CD4-positive, alpha-beta T cell (primary cell): ENCODE data around the gene AFG3L2. TPM values are rescaled to one million over a fixed set of nuclear protein-coding genes. Genes with fewer than 3 reads are reported as not detected.

ENCODE experiments used
- ATAC-seq: fragments of 200-7000 bp; cut with Tn5 transposase; one replicate; pipeline ENCODE4 v1.10.0; 2022; ENCODE audit warnings: mild to moderate bottlenecking; ENCODE audit not compliant: poor library complexity
- CTCF ChIA-PET: fragments of 350-600 bp; sonication (Branson Sonifier 250); formaldehyde crosslinking; loops from one replicate; lab custom pipeline; 2021; ENCODE audit warnings: antibody characterized with exemption, inconsistent platforms; lab: Charles Lee
- POLR2A ChIA-PET: fragments of 350-600 bp; sonication (Branson Sonifier 250); formaldehyde crosslinking; loops from one replicate; lab custom pipeline; 2021; ENCODE audit warnings: antibody characterized with exemption, inconsistent platforms; lab: Charles Lee
- DNase-seq, 14 experiments: peaks; one replicate each; pipeline ENCODE4 v3.0.0-alpha.2; 2013 to 2020; ENCODE audit warnings: mixed read lengths in 2 of 14
- H3K27ac ChIP-seq, 2 donors: one replicate each; pipeline versions ENCODE4 v1.5.1 to v1.7.0; 2013; ENCODE audit warnings: low read length in 2 of 2, low read depth in 1 of 2, mild to moderate bottlenecking in 1 of 2
- H3K27me3 ChIP-seq, 2 experiments: 1 replicate in 1 of 2; 2 replicates in 1 of 2; pipeline versions ENCODE4 v1.6.1 to v1.7.0; 2013; ENCODE audit warnings: low read length in 2 of 2, control low read depth in 1 of 2, mild to moderate bottlenecking in 1 of 2, moderate library complexity in 1 of 2; ENCODE audit not compliant: insufficient read depth in 2 of 2, control insufficient read depth in 1 of 2
- H3K36me3 ChIP-seq: one replicate; pipeline ENCODE4 v1.6.1; 2013; ENCODE audit warnings: low read length, control low read depth; ENCODE audit not compliant: insufficient read depth
- H3K4me1 ChIP-seq: one replicate; pipeline ENCODE4 v1.6.1; 2013; ENCODE audit warnings: low read length, control low read depth; ENCODE audit not compliant: insufficient read depth
- H3K4me3 ChIP-seq: one replicate; pipeline ENCODE4 v1.5.1; 2013; ENCODE audit warnings: mild to moderate bottlenecking, low read length, moderate library complexity
- H3K9me3 ChIP-seq, 2 experiments: 1 replicate in 1 of 2; 2 replicates in 1 of 2; pipeline versions ENCODE4 v1.6.1 to v1.7.0; 2013; ENCODE audit warnings: low read length in 2 of 2, mild to moderate bottlenecking in 2 of 2, control low read depth in 1 of 2, moderate library complexity in 1 of 2; ENCODE audit not compliant: control insufficient read depth in 1 of 2, insufficient read depth in 1 of 2
- H3K27ac Mint-ChIP-seq: one replicate; pipeline ENCODE4 v1.8.0; 2020; ENCODE audit warnings: mixed read lengths
- H3K27me3 Mint-ChIP-seq: one replicate; pipeline ENCODE4 v1.8.0; 2021; ENCODE audit warnings: mixed read lengths
- H3K36me3 Mint-ChIP-seq: one replicate; pipeline ENCODE4 v1.8.0; 2021; ENCODE audit warnings: low read depth, mixed read lengths
- H3K4me1 Mint-ChIP-seq: one replicate; pipeline ENCODE4 v1.8.0; 2021; ENCODE audit warnings: low read depth, mixed read lengths
- H3K4me3 Mint-ChIP-seq: one replicate; pipeline ENCODE4 v1.8.0; 2020; ENCODE audit warnings: mild to moderate bottlenecking, mixed read lengths
- H3K9me3 Mint-ChIP-seq: one replicate; pipeline ENCODE4 v1.8.0; 2020; ENCODE audit warnings: mixed read lengths
- intact Hi-C, 2 experiments: fragments of 100-400 bp; cut with DNase I in 1 of 2; cut with micrococcal nuclease in 1 of 2; formaldehyde crosslinking; loops; one replicate each; pipeline versions ENCODE4 v1.15.1 to v1.9.0; 2023 to 2025; cut with DNase I, micrococcal nuclease
- total RNA-seq, 174 experiments: library from RNA in 2 of 174; stranded (reverse) in 2 of 174; gene quantifications; one replicate each; pipeline ENCODE4 v1.2.3 and lab custom pipeline; 2021 to 2026
- TF ChIP-seq, protein P1 (sequence below): fragments of 200-600 bp; IDR thresholded peaks from one replicate; pipeline ENCODE4 v1.8.0; 2022; ENCODE audit warnings: antibody characterized with exemption, mild to moderate bottlenecking

AFG3L2 gene
- total RNA-seq, 2 experiments from 2014 or later, result 40.4 to 46.8 TPM

GRCh38 chr18:12290086-12290485, 86.9 kb downstream of the AFG3L2 start:
- ATAC-seq (no peak), DNase-seq (no peak)
- intact Hi-C loops, result no loop called here
- no peak overlapping the region for H3K4me3 Mint-ChIP-seq
- H3K27ac Mint-ChIP-seq, result no peak overlapping the region
- CTCF ChIA-PET, result no interaction called here
- Histone ChIP-seq H3K27ac (no peak overlapping the region), H3K9me3 (peaks cover 0 to 12% of the 10 kb centered on the region in 2 experiments), H3K27me3 (peaks cover 34 to 43% of the 10 kb centered on the region in 2 experiments), H3K4me1 (peaks cover 9% of the 10 kb centered on the region), H3K4me3 (no peak overlapping the region), H3K36me3 (no peaks in the 10 kb centered on the region)
- peaks cover 42% of the 10 kb centered on the region for H3K27me3 Mint-ChIP-seq
- H3K9me3 Mint-ChIP-seq, result no peaks in the 10 kb centered on the region
- no peaks in the 10 kb centered on the region for H3K4me1 Mint-ChIP-seq
- TF ChIP-seq, protein P1, sequence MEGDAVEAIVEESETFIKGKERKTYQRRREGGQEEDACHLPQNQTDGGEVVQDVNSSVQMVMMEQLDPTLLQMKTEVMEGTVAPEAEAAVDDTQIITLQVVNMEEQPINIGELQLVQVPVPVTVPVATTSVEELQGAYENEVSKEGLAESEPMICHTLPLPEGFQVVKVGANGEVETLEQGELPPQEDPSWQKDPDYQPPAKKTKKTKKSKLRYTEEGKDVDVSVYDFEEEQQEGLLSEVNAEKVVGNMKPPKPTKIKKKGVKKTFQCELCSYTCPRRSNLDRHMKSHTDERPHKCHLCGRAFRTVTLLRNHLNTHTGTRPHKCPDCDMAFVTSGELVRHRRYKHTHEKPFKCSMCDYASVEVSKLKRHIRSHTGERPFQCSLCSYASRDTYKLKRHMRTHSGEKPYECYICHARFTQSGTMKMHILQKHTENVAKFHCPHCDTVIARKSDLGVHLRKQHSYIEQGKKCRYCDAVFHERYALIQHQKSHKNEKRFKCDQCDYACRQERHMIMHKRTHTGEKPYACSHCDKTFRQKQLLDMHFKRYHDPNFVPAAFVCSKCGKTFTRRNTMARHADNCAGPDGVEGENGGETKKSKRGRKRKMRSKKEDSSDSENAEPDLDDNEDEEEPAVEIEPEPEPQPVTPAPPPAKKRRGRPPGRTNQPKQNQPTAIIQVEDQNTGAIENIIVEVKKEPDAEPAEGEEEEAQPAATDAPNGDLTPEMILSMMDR, result no peak
- H3K36me3 Mint-ChIP-seq, result no peaks in the 10 kb centered on the region
- POLR2A ChIA-PET, result no interaction called here

DNA sequence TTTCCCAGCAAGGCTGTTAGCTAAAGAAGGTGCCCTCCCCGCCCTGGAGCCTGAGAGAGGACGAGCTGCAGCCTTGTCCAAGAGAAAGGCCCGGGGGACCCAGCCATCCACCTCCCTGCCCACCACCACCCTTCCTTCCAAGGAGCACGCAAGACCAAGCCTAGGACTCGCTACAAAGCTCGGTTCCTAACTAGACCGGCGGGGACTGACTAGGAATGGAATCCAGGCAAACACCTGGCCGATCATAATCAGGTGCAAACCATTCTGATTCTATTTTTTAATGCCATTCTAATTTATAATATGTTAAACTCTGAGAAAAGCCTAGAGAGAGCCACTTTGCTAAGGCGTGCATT, 88.6 kb downstream of the AFG3L2 start:
- ATAC-seq, result no peak
- TF ChIP-seq, protein P1, result no peak
- DNase-seq, result no peak
- POLR2A ChIA-PET, result no interaction called here
- no peak overlapping the region for H3K4me3 Mint-ChIP-seq
- no peak overlapping the region for H3K27ac ChIP-seq
- peaks cover 0 to 12% of the 10 kb centered on the region in 2 experiments for H3K9me3 ChIP-seq
- no peaks in the 10 kb centered on the region for H3K4me1 Mint-ChIP-seq
- peaks cover 40 to 47% of the 10 kb centered on the region in 2 experiments for H3K27me3 ChIP-seq
- no peaks in the 10 kb centered on the region for H3K36me3 Mint-ChIP-seq
- intact Hi-C loops, result no loop called here
- H3K36me3 ChIP-seq, result no peaks in the 10 kb centered on the region
- no peaks in the 10 kb centered on the region for H3K9me3 Mint-ChIP-seq
- H3K27ac Mint-ChIP-seq, result no peak overlapping the region
- H3K27me3 Mint-ChIP-seq, result peaks cover 43% of the 10 kb centered on the region
- CTCF ChIA-PET, result no interaction called here
- H3K4me1 ChIP-seq, result peaks cover 9% of the 10 kb centered on the region
- no peak overlapping the region for H3K4me3 ChIP-seq

DNA sequence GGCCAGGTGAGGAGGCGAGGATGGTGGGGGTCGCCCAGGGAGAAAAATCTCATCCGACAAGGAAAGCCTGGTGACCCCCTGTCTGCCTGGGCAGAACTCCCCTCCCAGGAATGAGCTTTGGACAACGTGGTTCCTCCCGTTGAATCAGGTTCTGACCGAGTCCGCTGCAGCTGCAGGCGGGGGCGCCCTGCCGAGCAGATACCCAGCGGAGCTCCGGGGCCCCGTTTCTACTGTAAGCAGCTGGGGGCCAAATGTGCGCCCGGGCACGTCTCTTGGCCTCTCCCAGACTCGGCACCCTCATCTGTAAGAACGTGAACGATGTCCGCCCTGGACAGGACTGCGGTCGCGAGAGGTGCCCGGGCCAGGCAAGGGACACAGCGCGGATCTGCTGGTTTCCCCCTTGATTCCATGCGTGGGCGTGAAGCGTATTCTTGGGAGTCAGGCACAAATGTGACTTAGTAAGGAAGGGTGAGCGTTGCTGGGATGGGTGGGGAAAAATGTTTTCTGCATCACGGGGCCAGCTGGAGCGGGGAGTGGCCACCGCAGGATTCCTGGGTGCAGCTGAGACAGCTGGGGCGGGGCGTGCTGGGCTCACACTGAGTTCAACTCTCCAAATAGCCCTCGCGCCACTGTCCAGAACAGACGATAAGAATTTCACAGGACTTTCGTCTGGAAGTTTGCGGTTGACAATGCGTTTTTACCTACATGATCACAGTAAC, 89.2 kb downstream of the AFG3L2 start:
- Histone ChIP-seq H3K27me3 (peaks cover 40 to 47% of the 10 kb centered on the region in 2 experiments), H3K4me3 (no peak overlapping the region), H3K9me3 (peaks cover 0 to 12% of the 10 kb centered on the region in 2 experiments), H3K27ac (no peak overlapping the region), H3K4me1 (peaks cover 9% of the 10 kb centered on the region), H3K36me3 (no peaks in the 10 kb centered on the region)
- Mint-ChIP-seq H3K36me3 (no peaks in the 10 kb centered on the region), H3K27ac (no peak overlapping the region), H3K27me3 (peaks cover 43% of the 10 kb centered on the region), H3K4me1 (no peaks in the 10 kb centered on the region), H3K9me3 (no peaks in the 10 kb centered on the region), H3K4me3 (no peak overlapping the region)
- intact Hi-C loops, result no loop called here
- DNase-seq (no peak), ATAC-seq (no peak)
- ChIA-PET POLR2A (no interaction called here), CTCF (no interaction called here)
- TF ChIP-seq, protein P1, result no peak
